ENCODE data around the gene HYCC1.

GRCh38 chr7:22996470-22996869 lies 17.5 kb downstream of the HYCC1 start:
- TF ChIP-seq CTCF (IDR thresholded peaks at IDR 0.05), result no peak
- TF ChIP-seq POLR2AphosphoS5 (IDR thresholded peaks at IDR 0.05; ENCODE audit: low read depth, low read length), result no peak
- no peak for TF ChIP-seq SIN3A (IDR thresholded peaks at IDR 0.05; ENCODE audit: borderline replicate concordance, insufficient read depth, low read depth, low read length)

All from Panc1 (cell line).